ENCODE measurements around the gene COL9A1. TPM values are rescaled to one million over a fixed set of nuclear protein-coding genes. Genes with fewer than 3 reads are reported as not detected.

COL9A1 gene
- total and polyA plus RNA-seq, 9 donors: 0.04 to 1.2 (median 0.15) TPM; not detected in 5

DNA sequence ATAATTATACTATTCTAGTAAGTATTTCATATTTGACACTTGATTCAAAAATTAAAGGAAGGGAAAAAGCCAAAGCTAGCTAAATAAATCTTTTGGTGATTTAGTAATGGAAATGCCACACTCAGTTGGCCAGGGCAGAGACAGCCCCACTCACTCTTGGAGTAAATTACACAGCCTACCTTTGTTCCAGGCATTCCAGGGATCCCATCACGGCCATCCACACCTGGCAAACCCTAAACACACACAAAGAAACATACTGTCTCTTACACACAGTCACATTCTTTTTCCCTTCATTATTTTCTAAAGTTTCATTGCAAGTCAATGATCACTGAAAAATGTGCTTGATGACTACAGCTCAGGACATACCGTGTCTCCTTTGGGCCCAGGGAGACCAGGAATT is 48.1 kb downstream of the COL9A1 start:
- H3K4me1 ChIP-seq (ENCODE audit: insufficient read depth): no peaks in the 10 kb centered on the region
- H3K27me3 ChIP-seq: no peaks in the 10 kb centered on the region
- TF ChIP-seq CTCF (IDR thresholded peaks at IDR 0.05): no peak
- TF ChIP-seq EP300 (IDR thresholded peaks at IDR 0.05): no peak
- TF ChIP-seq POLR2A (IDR thresholded peaks at IDR 0.05): no peak
- H3K4me3 ChIP-seq: no peak overlapping the region
- no peaks in the 10 kb centered on the region for H3K9me3 ChIP-seq
- intact Hi-C loops (cut with DNase I): no loop called here
- H3K27ac ChIP-seq: no peak overlapping the region
- 87 to 89% (median 88%) methylated on average over 2 of the region's 2 CpGs for WGBS, 3 donors
- no peaks in the 10 kb centered on the region for H3K36me3 ChIP-seq
- no peak for DNase-seq

- Histone ChIP-seq H3K27me3 (no peaks in the 10 kb centered on the region), H3K9me3 (no peaks in the 10 kb centered on the region), H3K4me1 (ENCODE audit: insufficient read depth) (no peaks in the 10 kb centered on the region), H3K36me3 (no peaks in the 10 kb centered on the region), H3K4me3 (no peak overlapping the region), H3K27ac (no peak overlapping the region)
- no peak for DNase-seq
- intact Hi-C loops (cut with DNase I): no loop called here
- 37 to 51% (median 42%) methylated on average over 3 of the region's 3 CpGs for WGBS, 3 donors
- no peak for TF ChIP-seq POLR2A (IDR thresholded peaks at IDR 0.05)
- TF ChIP-seq EP300 (IDR thresholded peaks at IDR 0.05): no peak
- no peak for TF ChIP-seq CTCF (IDR thresholded peaks at IDR 0.05)
Measured at GRCh38 chr6:70253923-70254322, 49.0 kb downstream of the COL9A1 start.

DNA sequence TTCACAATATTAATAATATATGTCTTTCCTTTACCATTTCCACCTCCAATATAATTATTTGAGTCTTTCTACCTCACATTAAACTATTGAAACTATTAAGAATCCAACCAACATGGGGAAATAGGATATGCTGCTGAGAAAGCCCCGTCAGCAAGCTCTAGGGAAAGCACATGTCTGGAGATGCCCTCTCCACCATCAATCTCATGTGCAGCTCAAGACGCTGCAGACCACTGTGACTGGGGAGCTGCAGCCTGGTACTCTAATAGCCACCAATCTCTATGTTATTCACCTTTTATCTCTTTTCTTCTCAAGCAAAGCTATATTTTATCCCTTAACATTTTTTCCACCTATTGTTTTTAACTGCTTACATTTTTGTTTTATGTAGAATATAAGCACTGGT is 50.3 kb downstream of the COL9A1 start:
- Histone ChIP-seq H3K27ac (no peak overlapping the region), H3K27me3 (no peaks in the 10 kb centered on the region), H3K4me1 (ENCODE audit: insufficient read depth) (no peaks in the 10 kb centered on the region), H3K36me3 (no peaks in the 10 kb centered on the region), H3K9me3 (no peaks in the 10 kb centered on the region), H3K4me3 (no peak overlapping the region)
- 76 to 88% (median 80%) methylated on average over 2 of the region's 2 CpGs for WGBS, 3 donors
- no peak for DNase-seq
- intact Hi-C loops (cut with DNase I): no loop called here
- TF ChIP-seq CTCF (IDR thresholded peaks at IDR 0.05) (no peak), EP300 (IDR thresholded peaks at IDR 0.05) (no peak), POLR2A (IDR thresholded peaks at IDR 0.05) (no peak)

- Histone ChIP-seq H3K36me3 (no peaks in the 10 kb centered on the region), H3K9me3 (no peaks in the 10 kb centered on the region), H3K27me3 (no peaks in the 10 kb centered on the region), H3K4me3 (no peak overlapping the region), H3K4me1 (ENCODE audit: insufficient read depth) (no peaks in the 10 kb centered on the region), H3K27ac (no peak overlapping the region)
- TF ChIP-seq CTCF (IDR thresholded peaks at IDR 0.05): no peak
- intact Hi-C loops (cut with DNase I): no loop called here
- DNase-seq: no peak
- WGBS, 3 donors: 93 to 98% (median 95%) methylated on average over 7 of the region's 7 CpGs
Measured at GRCh38 chr6:70246118-70246517, 56.8 kb downstream of the COL9A1 start.

- 54 to 74% (median 59%) methylated on average over 7 of the region's 7 CpGs for WGBS, 3 donors
- TF ChIP-seq POLR2A (IDR thresholded peaks at IDR 0.05) (no peak), CTCF (IDR thresholded peaks at IDR 0.05) (no peak), EP300 (IDR thresholded peaks at IDR 0.05) (no peak)
Measured at GRCh38 chr6:70241991-70242420, 60.9 kb downstream of the COL9A1 start.

More at GRCh38 chr6:70241991-70242420, 60.9 kb downstream of the COL9A1 start:
- Histone ChIP-seq H3K4me1 (ENCODE audit: insufficient read depth) (no peaks in the 10 kb centered on the region), H3K27ac (no peak overlapping the region), H3K36me3 (no peaks in the 10 kb centered on the region), H3K27me3 (no peaks in the 10 kb centered on the region), H3K4me3 (no peak overlapping the region), H3K9me3 (no peaks in the 10 kb centered on the region)
- DNase-seq: no peak
- intact Hi-C loops (cut with DNase I): loop anchor here in 1 of 4 donors (5.0 kb wide), 1 partner anchor 680 kb away; no protein-coding TSS in a partner anchor

Measured in ovary (tissue), 9 donors.